ENCODE measurements around the gene JAKMIP1.
A peak's percentile ranks its signal among the peaks of the same experiment; 100 is the strongest.

Gene JAKMIP1

GRCh38 chr4:6022607-6023288 lies 177.6 kb downstream of the JAKMIP1 start:
- DNase-seq (ENCODE audit: extremely low read depth, low read depth): no peak
- no peak for TF ChIP-seq CTCF (IDR thresholded peaks at IDR 0.05; ENCODE audit: low read depth, low read length, missing control alignments)
- H3K4me3 ChIP-seq (replicated peaks; ENCODE audit: low read depth, low read length): no peak overlapping the region

GRCh38 chr4:6021831-6022606 lies 178.3 kb downstream of the JAKMIP1 start:
- no peak overlapping the region for H3K4me3 ChIP-seq (replicated peaks; ENCODE audit: low read depth, low read length)
- DNase-seq (ENCODE audit: extremely low read depth, low read depth): no peak
- no peak for TF ChIP-seq CTCF (IDR thresholded peaks at IDR 0.05; ENCODE audit: low read depth, low read length, missing control alignments)

- no peak for TF ChIP-seq CTCF (IDR thresholded peaks at IDR 0.05; ENCODE audit: low read depth, low read length, missing control alignments)
- DNase-seq (ENCODE audit: extremely low read depth, low read depth): no peak
- H3K4me3 ChIP-seq (replicated peaks; ENCODE audit: low read depth, low read length): no peak overlapping the region
Measured at GRCh38 chr4:6020613-6021012, 179.7 kb downstream of the JAKMIP1 start.

- peak; percentile 10 for DNase-seq (ENCODE audit: extremely low read depth, low read depth)
- no peak overlapping the region for H3K4me3 ChIP-seq (replicated peaks; ENCODE audit: low read depth, low read length)
- TF ChIP-seq CTCF (IDR thresholded peaks at IDR 0.05; ENCODE audit: low read depth, low read length, missing control alignments): peak; percentile 84
Measured at GRCh38 chr4:6019316-6020263, 180.8 kb downstream of the JAKMIP1 start.

GRCh38 chr4:6018331-6018730 lies 182.0 kb downstream of the JAKMIP1 start, which contains the start of gene C4orf50:
TSS of gene C4orf50 (minus strand) at chr4:6018431.
- no peak for TF ChIP-seq CTCF (IDR thresholded peaks at IDR 0.05; ENCODE audit: low read depth, low read length, missing control alignments)

GRCh38 chr4:6017800-6018199 lies 182.5 kb downstream of the JAKMIP1 start:
- no peak for TF ChIP-seq CTCF (IDR thresholded peaks at IDR 0.05; ENCODE audit: low read depth, low read length, missing control alignments)
- no peak overlapping the region for H3K4me3 ChIP-seq (replicated peaks; ENCODE audit: low read depth, low read length)
- no peak for DNase-seq (ENCODE audit: extremely low read depth, low read depth)

More at GRCh38 chr4:6018331-6018730, 182.0 kb downstream of the JAKMIP1 start, which contains the start of gene C4orf50:
- no peak within 1 kb of the TSS for H3K4me3 ChIP-seq (replicated peaks; ENCODE audit: low read depth, low read length)
- no peak for DNase-seq (ENCODE audit: extremely low read depth, low read depth)
